HFF-Myc (cell line): Measurements from ENCODE around the gene EXOSC5.
"Not testable (repeated sequence)": the region's sequence is repeated elsewhere in the genome, so short reads cannot be mapped to it uniquely, and the experiment has no call there.

Experiments
- DNase-seq: peaks from one replicate; pipeline ENCODE4 v3.0.0-alpha.2; 2011; ENCODE audit warnings: low read depth; ENCODE audit errors: extremely low read depth
- H3K4me3 ChIP-seq: replicated peaks from 2 replicates; pipeline ENCODE4 v1.5.1; 2011; ENCODE audit warnings: low read depth, mild to moderate bottlenecking, control low read depth, low read length
- CTCF ChIP-seq: IDR thresholded peaks from 2 replicates; pipeline ENCODE4 v1.5.1; 2012; ENCODE audit warnings: mild to moderate bottlenecking, low read depth, low read length, control low read depth; ENCODE audit errors: missing control alignments

Gene EXOSC5

GRCh38 chr19:41411100-41411967 is 14.2 kb upstream of the EXOSC5 start:
- no peak for TF ChIP-seq CTCF
- no peak overlapping the region for H3K4me3 ChIP-seq
- DNase-seq: no peak

- no peak for DNase-seq
- TF ChIP-seq CTCF: no peak
- H3K4me3 ChIP-seq: no peak overlapping the region
Measured at GRCh38 chr19:41410336-41411054, 13.3 kb upstream of the EXOSC5 start.

- H3K4me3 ChIP-seq: no peak overlapping the region
- peak; percentile 12 for DNase-seq
- no peak for TF ChIP-seq CTCF
Measured at GRCh38 chr19:41409288-41409687, 12.1 kb upstream of the EXOSC5 start.

GRCh38 chr19:41408846-41409245 is 11.7 kb upstream of the EXOSC5 start:
- not testable (repeated sequence) for H3K4me3 ChIP-seq, DNase-seq

- H3K4me3 ChIP-seq: no peak overlapping the region
- no peak for TF ChIP-seq CTCF
- DNase-seq: no peak
Measured at GRCh38 chr19:41408256-41408655, 11.1 kb upstream of the EXOSC5 start.

GRCh38 chr19:41407271-41407670 is 10.1 kb upstream of the EXOSC5 start:
- DNase-seq: no peak
- no peak overlapping the region for H3K4me3 ChIP-seq
- TF ChIP-seq CTCF: no peak

- DNase-seq: no peak
- no peak overlapping the region for H3K4me3 ChIP-seq
- TF ChIP-seq CTCF: no peak
Measured at GRCh38 chr19:41405776-41406175, 8.6 kb upstream of the EXOSC5 start.
